GM12878 (cell line): ENCODE measurements around the gene SHQ1. TPM values are rescaled to one million over a fixed set of nuclear protein-coding genes. Genes with fewer than 3 reads are reported as not detected.

Experiments
- BACH1 ChIP-seq: fragments of 450-650 bp; IDR thresholded peaks from 2 replicates; pipeline ENCODE4 v1.6.1; 2017; ENCODE audit warnings: mild to moderate bottlenecking, borderline replicate concordance
- BMI1 ChIP-seq: fragments of 450-650 bp; IDR thresholded peaks from 2 replicates; pipeline ENCODE4 v1.6.1; 2016; ENCODE audit warnings: mild to moderate bottlenecking, moderate library complexity, borderline replicate concordance
- EZH2 ChIP-seq: IDR thresholded peaks from 2 replicates; pipeline ENCODE4 v1.6.1; 2012; ENCODE audit warnings: low read depth, mild to moderate bottlenecking, control low read depth, inconsistent platforms, low read length, borderline replicate concordance; ENCODE audit not compliant: control insufficient read depth
- FOXK2 ChIP-seq: fragments of 450-650 bp; IDR thresholded peaks from 2 replicates; pipeline ENCODE4 v1.6.1; 2017; ENCODE audit warnings: mild to moderate bottlenecking, moderate library complexity
- MEF2A ChIP-seq: IDR thresholded peaks from 2 replicates; pipeline ENCODE4 v1.6.1; 2011; ENCODE audit warnings: low read depth, mild to moderate bottlenecking, low read length, moderate library complexity; ENCODE audit not compliant: insufficient read depth
- POU2F2 ChIP-seq: IDR thresholded peaks from 3 replicates; pipeline ENCODE4 v1.6.1; 2011; ENCODE audit warnings: low read depth, mild to moderate bottlenecking, low read length, borderline replicate concordance
- polyA plus RNA-seq, 11 experiments: library from polyadenylated mRNA; depleted of rRNA in 4 of 11; unstranded in 6 of 11; stranded (reverse) in 5 of 11; fragments of >200 nt; fragmentation: Nextera tagmentation in 4 of 11; fragmentation: Illumina TruSeq in 1 of 11; extraction: Ambion mirVana in 4 of 11; extraction: Trizol in 1 of 11; gene quantifications; 1 replicate in 1 of 11; 2 replicates in 10 of 11; pipeline versions ENCODE4 v1.2.1 to v1.2.3, GENCODE V29; 2011 to 2016; ENCODE audit warnings: inconsistent platforms in 2 of 11, missing spikeins in 2 of 11, low read depth in 1 of 11
- total RNA-seq, 4 experiments: library from RNA; depleted of rRNA in 3 of 4; stranded (reverse); fragments of >200 nt in 3 of 4; fragmentation: Illumina TruSeq in 1 of 4; extraction: Trizol in 1 of 4; gene quantifications; 2 replicates each; pipeline versions ENCODE4 v1.2.1 to v1.2.3, GENCODE V29; 2013 to 2021
- TF ChIP-seq, protein P1 (sequence below): fragments of 450-650 bp; IDR thresholded peaks from 2 replicates; pipeline ENCODE4 v1.6.1; 2017; ENCODE audit warnings: mild to moderate bottlenecking, moderate library complexity
- TF ChIP-seq, protein P2 (sequence below): fragments of 450-650 bp; formaldehyde crosslinking; IDR thresholded peaks from 2 replicates; pipeline ENCODE4 v1.4.0; 2022; ENCODE audit warnings: mild to moderate bottlenecking, moderate library complexity
- TF ChIP-seq, protein P3 (sequence below): IDR thresholded peaks from 2 replicates; pipeline ENCODE4 v1.6.1; 2012; ENCODE audit warnings: low read depth, low read length, improper control_type of control experiment

The SHQ1 gene
- total and polyA plus RNA-seq, 10 of the 15 experiments (the other 5 are each of a cell fraction or from before 2014, with no cell fraction given) = 12.6 to 51.7 (median 24.5) TPM

DNA sequence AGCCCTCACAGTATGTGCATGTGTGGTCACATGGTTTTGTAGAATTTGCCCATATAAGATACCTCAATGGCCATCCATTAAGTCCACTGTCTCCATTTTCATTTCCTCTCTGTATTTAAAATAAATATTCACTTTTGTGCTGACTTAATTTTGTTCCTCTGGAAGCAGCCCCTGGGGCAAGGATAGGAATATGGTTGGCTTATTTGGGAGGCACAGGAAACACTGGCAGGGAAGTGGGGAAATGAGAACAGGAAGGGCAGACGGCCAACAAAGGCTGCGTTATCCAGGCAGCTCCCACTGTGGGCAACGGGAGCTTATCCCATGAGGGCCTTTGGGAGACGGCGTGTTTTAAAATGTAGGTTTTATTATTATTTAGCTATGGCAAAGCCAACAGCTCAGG, 148.6 kb downstream of the SHQ1 start (continued):
- TF ChIP-seq, protein P1, sequence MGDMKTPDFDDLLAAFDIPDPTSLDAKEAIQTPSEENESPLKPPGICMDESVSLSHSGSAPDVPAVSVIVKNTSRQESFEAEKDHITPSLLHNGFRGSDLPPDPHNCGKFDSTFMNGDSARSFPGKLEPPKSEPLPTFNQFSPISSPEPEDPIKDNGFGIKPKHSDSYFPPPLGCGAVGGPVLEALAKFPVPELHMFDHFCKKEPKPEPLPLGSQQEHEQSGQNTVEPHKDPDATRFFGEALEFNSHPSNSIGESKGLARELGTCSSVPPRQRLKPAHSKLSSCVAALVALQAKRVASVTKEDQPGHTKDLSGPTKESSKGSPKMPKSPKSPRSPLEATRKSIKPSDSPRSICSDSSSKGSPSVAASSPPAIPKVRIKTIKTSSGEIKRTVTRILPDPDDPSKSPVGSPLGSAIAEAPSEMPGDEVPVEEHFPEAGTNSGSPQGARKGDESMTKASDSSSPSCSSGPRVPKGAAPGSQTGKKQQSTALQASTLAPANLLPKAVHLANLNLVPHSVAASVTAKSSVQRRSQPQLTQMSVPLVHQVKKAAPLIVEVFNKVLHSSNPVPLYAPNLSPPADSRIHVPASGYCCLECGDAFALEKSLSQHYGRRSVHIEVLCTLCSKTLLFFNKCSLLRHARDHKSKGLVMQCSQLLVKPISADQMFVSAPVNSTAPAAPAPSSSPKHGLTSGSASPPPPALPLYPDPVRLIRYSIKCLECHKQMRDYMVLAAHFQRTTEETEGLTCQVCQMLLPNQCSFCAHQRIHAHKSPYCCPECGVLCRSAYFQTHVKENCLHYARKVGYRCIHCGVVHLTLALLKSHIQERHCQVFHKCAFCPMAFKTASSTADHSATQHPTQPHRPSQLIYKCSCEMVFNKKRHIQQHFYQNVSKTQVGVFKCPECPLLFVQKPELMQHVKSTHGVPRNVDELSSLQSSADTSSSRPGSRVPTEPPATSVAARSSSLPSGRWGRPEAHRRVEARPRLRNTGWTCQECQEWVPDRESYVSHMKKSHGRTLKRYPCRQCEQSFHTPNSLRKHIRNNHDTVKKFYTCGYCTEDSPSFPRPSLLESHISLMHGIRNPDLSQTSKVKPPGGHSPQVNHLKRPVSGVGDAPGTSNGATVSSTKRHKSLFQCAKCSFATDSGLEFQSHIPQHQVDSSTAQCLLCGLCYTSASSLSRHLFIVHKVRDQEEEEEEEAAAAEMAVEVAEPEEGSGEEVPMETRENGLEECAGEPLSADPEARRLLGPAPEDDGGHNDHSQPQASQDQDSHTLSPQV = no peak
- no peak for TF ChIP-seq BACH1
- TF ChIP-seq FOXK2 = no peak
- TF ChIP-seq EZH2 = no peak
- TF ChIP-seq, protein P2, sequence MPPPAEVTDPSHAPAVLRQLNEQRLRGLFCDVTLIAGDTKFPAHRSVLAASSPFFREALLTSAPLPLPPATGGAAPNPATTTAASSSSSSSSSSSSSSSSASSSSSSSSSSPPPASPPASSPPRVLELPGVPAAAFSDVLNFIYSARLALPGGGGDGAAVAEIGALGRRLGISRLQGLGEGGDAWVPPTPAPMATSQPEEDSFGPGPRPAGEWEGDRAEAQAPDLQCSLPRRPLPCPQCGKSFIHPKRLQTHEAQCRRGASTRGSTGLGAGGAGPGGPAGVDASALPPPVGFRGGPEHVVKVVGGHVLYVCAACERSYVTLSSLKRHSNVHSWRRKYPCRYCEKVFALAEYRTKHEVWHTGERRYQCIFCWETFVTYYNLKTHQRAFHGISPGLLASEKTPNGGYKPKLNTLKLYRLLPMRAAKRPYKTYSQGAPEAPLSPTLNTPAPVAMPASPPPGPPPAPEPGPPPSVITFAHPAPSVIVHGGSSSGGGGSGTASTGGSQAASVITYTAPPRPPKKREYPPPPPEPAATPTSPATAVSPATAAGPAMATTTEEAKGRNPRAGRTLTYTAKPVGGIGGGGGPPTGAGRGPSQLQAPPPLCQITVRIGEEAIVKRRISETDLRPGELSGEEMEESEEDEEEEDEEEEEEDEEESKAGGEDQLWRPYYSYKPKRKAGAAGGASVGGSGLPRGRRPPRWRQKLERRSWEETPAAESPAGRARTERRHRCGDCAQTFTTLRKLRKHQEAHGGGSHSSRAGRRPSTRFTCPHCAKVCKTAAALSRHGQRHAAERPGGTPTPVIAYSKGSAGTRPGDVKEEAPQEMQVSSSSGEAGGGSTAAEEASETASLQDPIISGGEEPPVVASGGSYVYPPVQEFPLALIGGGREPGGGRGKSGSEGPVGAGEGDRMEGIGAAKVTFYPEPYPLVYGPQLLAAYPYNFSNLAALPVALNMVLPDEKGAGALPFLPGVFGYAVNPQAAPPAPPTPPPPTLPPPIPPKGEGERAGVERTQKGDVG (CRISPR knock-in tag) = no peak
- TF ChIP-seq, protein P3, sequence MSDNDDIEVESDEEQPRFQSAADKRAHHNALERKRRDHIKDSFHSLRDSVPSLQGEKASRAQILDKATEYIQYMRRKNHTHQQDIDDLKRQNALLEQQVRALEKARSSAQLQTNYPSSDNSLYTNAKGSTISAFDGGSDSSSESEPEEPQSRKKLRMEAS = no peak
- TF ChIP-seq POU2F2 = no peak
- TF ChIP-seq MEF2A = no peak
- TF ChIP-seq BMI1 = no peak

Other genes starting within 250 kb of the SHQ1 start
- 1.9 and 2.7 TPM in 2 replicates for gene GXYLT2, start 39.6 kb upstream of the SHQ1 start, total RNA-seq (2014; rRNA removed)
- gene GXYLT2, start 39.6 kb upstream of the SHQ1 start, total RNA-seq (2014; rRNA removed; fragmentation: Illumina TruSeq; extraction: Trizol) = 1.4 and 2.2 TPM in 2 replicates
- 1.5 and 1.7 TPM in 2 replicates for gene GXYLT2, start 39.6 kb upstream of the SHQ1 start, total RNA-seq (2021)
- gene GXYLT2, start 39.6 kb upstream of the SHQ1 start, polyA plus RNA-seq (2011; rRNA removed) = 0.27 and 0.29 TPM in 2 replicates
- gene GXYLT2, start 39.6 kb upstream of the SHQ1 start, polyA plus RNA-seq (2014; fragmentation: Illumina TruSeq; extraction: Trizol) = 0.91 and 1.0 TPM in 2 replicates
- under 1 TPM; 0.35 to 0.64 TPM for gene GXYLT2, start 39.6 kb upstream of the SHQ1 start, polyA plus RNA-seq (2014; fragmentation: Nextera tagmentation; extraction: Ambion mirVana)
- 1.7 and 2.6 TPM in 2 replicates for gene GXYLT2, start 39.6 kb upstream of the SHQ1 start, polyA plus RNA-seq (2014; rRNA removed)
- gene GXYLT2, start 39.6 kb upstream of the SHQ1 start, polyA plus RNA-seq (2016; fragmentation: Nextera tagmentation; extraction: Ambion mirVana) = under 1 TPM; 0.40 to 0.58 TPM
- gene PPP4R2, start 148.4 kb upstream of the SHQ1 start, total RNA-seq (2014; rRNA removed) = 44.8 and 48.8 TPM in 2 replicates
- gene PPP4R2, start 148.4 kb upstream of the SHQ1 start, total RNA-seq (2014; rRNA removed; fragmentation: Illumina TruSeq; extraction: Trizol) = 54.8 and 56.1 TPM in 2 replicates
- 74.8 and 83.4 TPM in 2 replicates for gene PPP4R2, start 148.4 kb upstream of the SHQ1 start, total RNA-seq (2021)
- gene PPP4R2, start 148.4 kb upstream of the SHQ1 start, polyA plus RNA-seq (2011; rRNA removed) = 46.0 and 86.2 TPM in 2 replicates
- 39.7 and 52.6 TPM in 2 replicates for gene PPP4R2, start 148.4 kb upstream of the SHQ1 start, polyA plus RNA-seq (2014; fragmentation: Illumina TruSeq; extraction: Trizol)
- 10 to 100 TPM; 16.7 to 22.1 TPM for gene PPP4R2, start 148.4 kb upstream of the SHQ1 start, polyA plus RNA-seq (2014; fragmentation: Nextera tagmentation; extraction: Ambion mirVana)
- 18.9 and 26.8 TPM in 2 replicates for gene PPP4R2, start 148.4 kb upstream of the SHQ1 start, polyA plus RNA-seq (2014; rRNA removed)
- gene PPP4R2, start 148.4 kb upstream of the SHQ1 start, polyA plus RNA-seq (2016; fragmentation: Nextera tagmentation; extraction: Ambion mirVana) = 10 to 100 TPM; 30.8 to 38.1 TPM
- gene EBLN2, start 213.2 kb upstream of the SHQ1 start, total RNA-seq (2014; rRNA removed) = 4.7 and 6.8 TPM in 2 replicates
- 6.8 TPM in 2 replicates for gene EBLN2, start 213.2 kb upstream of the SHQ1 start, total RNA-seq (2014; rRNA removed; fragmentation: Illumina TruSeq; extraction: Trizol)
- 3.8 and 4.0 TPM in 2 replicates for gene EBLN2, start 213.2 kb upstream of the SHQ1 start, total RNA-seq (2021)
- gene EBLN2, start 213.2 kb upstream of the SHQ1 start, polyA plus RNA-seq (2011; rRNA removed) = 4.5 and 5.6 TPM in 2 replicates
- 3.9 and 4.4 TPM in 2 replicates for gene EBLN2, start 213.2 kb upstream of the SHQ1 start, polyA plus RNA-seq (2014; fragmentation: Illumina TruSeq; extraction: Trizol)
- gene EBLN2, start 213.2 kb upstream of the SHQ1 start, polyA plus RNA-seq (2014; fragmentation: Nextera tagmentation; extraction: Ambion mirVana) = 1 to 10 TPM in 1 of 2 experiments, under 1 TPM in 1; 0.84 to 2.2 TPM
- 2.8 and 3.3 TPM in 2 replicates for gene EBLN2, start 213.2 kb upstream of the SHQ1 start, polyA plus RNA-seq (2014; rRNA removed)
- 1 to 10 TPM; 1.2 to 2.7 TPM for gene EBLN2, start 213.2 kb upstream of the SHQ1 start, polyA plus RNA-seq (2016; fragmentation: Nextera tagmentation; extraction: Ambion mirVana)